Neural progenitor cell (in vitro differentiated cells): ENCODE data around the gene FAM78B.

Experiments used
- CTCF ChIP-seq: fragments of 200-600 bp; sonication (generic); IDR thresholded peaks from 2 replicates; pipeline ENCODE4 v1.5.1; 2017; ENCODE audit warnings: antibody characterized with exemption, mild to moderate bottlenecking
- EZH2 ChIP-seq: fragments of 200-600 bp; sonication (generic); IDR thresholded peaks from 2 replicates; pipeline ENCODE4 v1.6.1; 2017; ENCODE audit warnings: antibody characterized with exemption, mild to moderate bottlenecking, moderate library complexity
- EZH2phosphoT487 ChIP-seq: fragments of 200-600 bp; sonication (generic); IDR thresholded peaks from 2 replicates; pipeline ENCODE4 v1.6.1; 2017; ENCODE audit warnings: antibody characterized with exemption

- TF ChIP-seq CTCF = no peak
- TF ChIP-seq EZH2phosphoT487 = no peak
- no peak for TF ChIP-seq EZH2
These were observed 53.8 kb downstream of the FAM78B start for GRCh38 chr1:166113031-166113430.
